CD14-positive monocyte (primary cell): ENCODE data around the gene SPDYE4. TPM values are rescaled to one million over a fixed set of nuclear protein-coding genes. Genes with fewer than 3 reads are reported as not detected.

ENCODE experiments used
- DNase-seq, 3 donors: peaks; one replicate each; pipeline ENCODE4 v3.0.0-alpha.2; 2011 to 2022
- H2AFZ ChIP-seq: 2 replicates; pipeline ENCODE4 v1.6.0; 2012; ENCODE audit warnings: mild to moderate bottlenecking, low read depth, low read length, inconsistent platforms; ENCODE audit not compliant: insufficient read depth, poor library complexity, severe bottlenecking
- H3K27ac ChIP-seq, 2 donors: 1 replicate in 1 of 2; 2 replicates in 1 of 2; pipeline ENCODE4 v1.5.1; 2012 to 2013; ENCODE audit warnings: low read length in 2 of 2, control low read depth in 1 of 2, inconsistent platforms in 1 of 2, low read depth in 1 of 2, mild to moderate bottlenecking in 1 of 2
- H3K27me3 ChIP-seq, 2 donors: one replicate each; pipeline versions ENCODE4 v1.6.0 to v1.6.1; 2011 to 2013; ENCODE audit warnings: low read length in 2 of 2; ENCODE audit not compliant: control insufficient read depth in 2 of 2, insufficient read depth in 2 of 2
- H3K36me3 ChIP-seq, 2 donors: replicated peaks in 1 of 2; 1 replicate in 1 of 2; 2 replicates in 1 of 2; pipeline versions ENCODE4 v1.5.1 to v1.6.1; 2012 to 2013; ENCODE audit warnings: low read length in 2 of 2, control low read depth in 1 of 2, inconsistent platforms in 1 of 2, mild to moderate bottlenecking in 1 of 2; ENCODE audit not compliant: insufficient read depth in 2 of 2, control insufficient read depth in 1 of 2
- H3K4me1 ChIP-seq, 2 donors: 1 replicate in 1 of 2; 2 replicates in 1 of 2; pipeline versions ENCODE4 v1.5.1 to v1.6.1; 2012 to 2013; ENCODE audit warnings: low read length in 2 of 2, control low read depth in 1 of 2, inconsistent platforms in 1 of 2, mild to moderate bottlenecking in 1 of 2, moderate library complexity in 1 of 2; ENCODE audit not compliant: insufficient read depth in 2 of 2, control insufficient read depth in 1 of 2
- H3K4me2 ChIP-seq: replicated peaks from 2 replicates; pipeline ENCODE3; 2012; ENCODE audit warnings: low read length, moderate library complexity, mild to moderate bottlenecking; ENCODE audit not compliant: poor library complexity, severe bottlenecking; ENCODE audit errors: extremely low read depth
- H3K4me3 ChIP-seq, 3 experiments: fragments of 200-600 bp in 1 of 3; sonication (generic) in 1 of 3; replicated peaks in 1 of 3; 1 replicate in 2 of 3; 2 replicates in 1 of 3; pipeline ENCODE4 v1.5.1; 2011 to 2013; ENCODE audit warnings: low read length in 3 of 3, mild to moderate bottlenecking in 3 of 3, control low read depth in 2 of 3, low read depth in 2 of 3, inconsistent platforms in 1 of 3, moderate library complexity in 1 of 3
- H3K79me2 ChIP-seq: 2 replicates; pipeline ENCODE4 v1.6.0; 2012; ENCODE audit warnings: mild to moderate bottlenecking, control low read depth, inconsistent platforms, low read length, moderate library complexity; ENCODE audit not compliant: insufficient read depth
- H3K9ac ChIP-seq: 2 replicates; pipeline ENCODE4 v1.6.0; 2017; ENCODE audit warnings: low read length, mild to moderate bottlenecking; ENCODE audit not compliant: insufficient read depth, poor library complexity, severe bottlenecking
- H3K9me3 ChIP-seq, 2 donors: replicated peaks in 1 of 2; 1 replicate in 1 of 2; 2 replicates in 1 of 2; pipeline versions ENCODE4 v1.5.1 to v1.6.1; 2012 to 2013; ENCODE audit warnings: low read length in 2 of 2, control low read depth in 1 of 2; ENCODE audit not compliant: control insufficient read depth in 1 of 2, insufficient read depth in 1 of 2
- H4K20me1 ChIP-seq: 2 replicates; pipeline ENCODE4 v1.6.0; 2012; ENCODE audit warnings: mild to moderate bottlenecking, low read length, control low read depth, moderate library complexity; ENCODE audit not compliant: insufficient read depth
- H3K27ac Mint-ChIP-seq, 7 donors: one replicate each; pipeline ENCODE4 v1.8.0; 2020; ENCODE audit warnings: mild to moderate bottlenecking in 7 of 7, mixed read lengths in 7 of 7, moderate library complexity in 6 of 7, inconsistent platforms in 2 of 7
- H3K27me3 Mint-ChIP-seq, 3 donors: one replicate each; pipeline ENCODE4 v1.8.0; 2021 to 2022; ENCODE audit warnings: low read depth in 3 of 3, mild to moderate bottlenecking in 3 of 3, mixed read lengths in 3 of 3, moderate library complexity in 3 of 3, inconsistent platforms in 1 of 3
- H3K36me3 Mint-ChIP-seq, 2 donors: one replicate each; pipeline ENCODE4 v1.8.0; 2020; ENCODE audit warnings: mixed read lengths in 2 of 2, inconsistent platforms in 1 of 2, mild to moderate bottlenecking in 1 of 2
- H3K4me1 Mint-ChIP-seq: one replicate; pipeline ENCODE4 v1.8.0; 2020; ENCODE audit warnings: mild to moderate bottlenecking, mixed read lengths
- H3K4me3 Mint-ChIP-seq, 2 donors: one replicate each; pipeline ENCODE4 v1.8.0; 2020; ENCODE audit warnings: mild to moderate bottlenecking in 2 of 2, mixed read lengths in 2 of 2, moderate library complexity in 1 of 2
- H3K9me3 Mint-ChIP-seq, 7 donors: one replicate each; pipeline ENCODE4 v1.8.0; 2020 to 2022; ENCODE audit warnings: mixed read lengths in 7 of 7, mild to moderate bottlenecking in 6 of 7, moderate library complexity in 6 of 7, inconsistent platforms in 2 of 7
- WGBS: methylation state at CpG from one replicate; pipeline ENCODE4 v1.1.5; 2013; ENCODE audit warnings: missing lambda C conversion rate; ENCODE audit not compliant: insufficient coverage; 5-methylcytosine and 5-hydroxymethylcytosine counted together
- intact Hi-C, 2 donors: fragments of 100-400 bp; cut with micrococcal nuclease; formaldehyde crosslinking; loops; one replicate each; pipeline versions ENCODE4 v1.15.0 to v1.15.1; 2023
- polyA plus RNA-seq, 3 donors: library from polyadenylated mRNA; depleted of rRNA in 1 of 3; unstranded in 2 of 3; stranded (reverse) in 1 of 3; fragments of 300-500 nt in 2 of 3; fragments of >200 nt in 1 of 3; fragmentation: Illumina TruSeq in 2 of 3; gene quantifications; 1 replicate in 2 of 3; 2 replicates in 1 of 3; pipeline ENCODE4 v1.2.3, GENCODE V29; 2012 to 2021
- TF ChIP-seq, protein P1 (sequence below): fragments of 200-600 bp; IDR thresholded peaks from one replicate; pipeline ENCODE4 v1.8.0; 2022; ENCODE audit warnings: antibody characterized with exemption, mild to moderate bottlenecking

SPDYE4 gene
- polyA plus RNA-seq, 3 donors: 0.09 TPM; not detected in 2

DNA sequence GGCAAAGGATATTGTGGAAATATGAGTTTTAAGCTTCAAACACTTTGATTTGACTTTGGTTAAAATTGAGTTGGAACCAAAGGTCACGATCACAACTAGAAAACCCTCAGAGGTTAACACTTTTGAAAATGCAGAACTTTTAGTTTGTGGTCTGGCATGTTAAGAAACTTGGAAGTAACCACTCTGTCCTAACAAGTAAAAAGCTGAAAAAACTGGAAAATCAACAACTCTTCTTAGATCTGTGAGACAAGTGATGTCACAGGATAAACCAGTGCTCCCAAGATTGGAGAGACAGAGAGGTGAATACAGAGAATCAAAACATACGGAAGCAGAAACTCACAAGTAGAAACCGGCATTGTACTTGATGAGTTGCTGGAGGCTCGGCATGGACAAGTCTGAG lies 23.4 kb upstream of the SPDYE4 start:
- DNase-seq: no peak
- Mint-ChIP-seq H3K4me3 (peak overlapping the region in 1 of 2 donors; percentile 17), H3K27ac (peak overlapping the region in 1 of 7 donors; percentile 34), H3K36me3 (no peaks in the 10 kb centered on the region), H3K27me3 (no peaks in the 10 kb centered on the region), H3K4me1 (peaks cover 38% of the 10 kb centered on the region), H3K9me3 (peaks cover 0 to 2% (median 0%) of the 10 kb centered on the region in 7 donors)
- Histone ChIP-seq H4K20me1 (no peaks in the 10 kb centered on the region), H3K36me3 (no peaks in the 10 kb centered on the region), H3K27me3 (no peaks in the 10 kb centered on the region), H3K4me3 (no peak overlapping the region), H3K27ac (no peak overlapping the region), H2AFZ (peak overlapping the region; percentile 46), H3K79me2 (no peaks in the 10 kb centered on the region), H3K9me3 (no peaks in the 10 kb centered on the region), H3K4me2 (no peak overlapping the region), H3K4me1 (peaks cover 22 to 36% of the 10 kb centered on the region in 2 donors), H3K9ac (no peak overlapping the region)
- WGBS: 100% methylated on average over 1 of the region's 4 CpGs
- TF ChIP-seq, protein P1, sequence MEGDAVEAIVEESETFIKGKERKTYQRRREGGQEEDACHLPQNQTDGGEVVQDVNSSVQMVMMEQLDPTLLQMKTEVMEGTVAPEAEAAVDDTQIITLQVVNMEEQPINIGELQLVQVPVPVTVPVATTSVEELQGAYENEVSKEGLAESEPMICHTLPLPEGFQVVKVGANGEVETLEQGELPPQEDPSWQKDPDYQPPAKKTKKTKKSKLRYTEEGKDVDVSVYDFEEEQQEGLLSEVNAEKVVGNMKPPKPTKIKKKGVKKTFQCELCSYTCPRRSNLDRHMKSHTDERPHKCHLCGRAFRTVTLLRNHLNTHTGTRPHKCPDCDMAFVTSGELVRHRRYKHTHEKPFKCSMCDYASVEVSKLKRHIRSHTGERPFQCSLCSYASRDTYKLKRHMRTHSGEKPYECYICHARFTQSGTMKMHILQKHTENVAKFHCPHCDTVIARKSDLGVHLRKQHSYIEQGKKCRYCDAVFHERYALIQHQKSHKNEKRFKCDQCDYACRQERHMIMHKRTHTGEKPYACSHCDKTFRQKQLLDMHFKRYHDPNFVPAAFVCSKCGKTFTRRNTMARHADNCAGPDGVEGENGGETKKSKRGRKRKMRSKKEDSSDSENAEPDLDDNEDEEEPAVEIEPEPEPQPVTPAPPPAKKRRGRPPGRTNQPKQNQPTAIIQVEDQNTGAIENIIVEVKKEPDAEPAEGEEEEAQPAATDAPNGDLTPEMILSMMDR: no peak
- intact Hi-C loops: loop anchor here in 1 of 2 donors (10.0 kb wide), 1 partner anchor 397 kb away; the partner anchor contains the start of gene RPL26

DNA sequence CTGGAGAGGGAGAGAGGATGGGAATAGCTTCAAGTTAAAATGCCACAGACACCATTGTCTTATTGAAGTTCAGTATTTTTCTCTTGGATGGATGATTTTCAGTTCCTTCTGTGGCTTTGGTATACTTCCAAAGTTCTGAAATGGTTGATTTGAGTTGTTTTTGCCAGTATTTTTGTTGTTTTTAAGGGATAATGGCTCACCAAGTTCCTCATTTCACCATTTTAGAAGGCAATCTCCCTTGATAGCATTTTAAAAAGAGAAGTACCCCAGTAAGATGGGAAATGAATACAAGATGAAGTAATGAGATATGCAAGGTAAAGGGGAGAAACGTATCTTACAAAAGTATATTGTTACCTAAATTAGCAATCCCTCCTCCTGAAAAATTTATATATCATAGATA lies 18.5 kb upstream of the SPDYE4 start:
- H3K4me1 ChIP-seq: peaks cover 23 to 36% of the 10 kb centered on the region in 2 donors
- peaks cover 42% of the 10 kb centered on the region for H3K4me1 Mint-ChIP-seq
- H3K79me2 ChIP-seq: no peaks in the 10 kb centered on the region
- H4K20me1 ChIP-seq: no peaks in the 10 kb centered on the region
- no peak for DNase-seq
- TF ChIP-seq, protein P1: no peak
- H3K27ac Mint-ChIP-seq: peak overlapping the region in 4 of 7 donors; percentile 8 to 47 (median 31)
- peak overlapping the region in 1 of 2 donors; percentile 61 for H3K27ac ChIP-seq
- no peaks in the 10 kb centered on the region for H3K27me3 Mint-ChIP-seq
- WGBS: no CpG with 5 or more reads among the region's 1 CpG
- H3K9me3 Mint-ChIP-seq: peaks cover 4 to 17% (median 14%) of the 10 kb centered on the region in 7 donors
- peak overlapping the region; percentile 43 for H2AFZ ChIP-seq
- H3K9ac ChIP-seq: no peak overlapping the region
- H3K36me3 ChIP-seq: no peaks in the 10 kb centered on the region
- intact Hi-C loops: no loop called here
- H3K36me3 Mint-ChIP-seq: peaks cover 0 to 3% of the 10 kb centered on the region in 2 donors
- peaks cover 0 to 8% of the 10 kb centered on the region in 2 donors for H3K9me3 ChIP-seq
- peak overlapping the region in 1 of 3 experiments; percentile 28 for H3K4me3 ChIP-seq
- no peaks in the 10 kb centered on the region for H3K27me3 ChIP-seq
- peak overlapping the region; percentile 20 for H3K4me2 ChIP-seq
- H3K4me3 Mint-ChIP-seq: no peak overlapping the region
